ENCODE data around the gene CCDC34. TPM values are rescaled to one million over a fixed set of nuclear protein-coding genes. Genes with fewer than 3 reads are reported as not detected.
"Not testable (repeated sequence)": the region's sequence is repeated elsewhere in the genome, so short reads cannot be mapped to it uniquely, and the experiment has no call there.

The CCDC34 gene
- total RNA-seq, 1 donor from 2014 or later, result 1.6 TPM

GRCh38 chr11:27339941-27340340 is 23.1 kb downstream of the CCDC34 start:
- no peak overlapping the region for H3K27ac ChIP-seq
- H3K9me3 ChIP-seq, result no peaks in the 10 kb centered on the region
- ATAC-seq, result no peak
- intact Hi-C loops (cut with DNase I), result no loop called here
- H3K36me3 ChIP-seq, result no peaks in the 10 kb centered on the region
- H3K27me3 ChIP-seq, result no peaks in the 10 kb centered on the region
- DNase-seq, result no peak
- no peak for TF ChIP-seq CTCF (IDR thresholded peaks at IDR 0.05)
- H3K4me1 ChIP-seq, result no peaks in the 10 kb centered on the region
- no peak overlapping the region for H3K4me3 ChIP-seq

- intact Hi-C loops (cut with DNase I); H3K9me3 ChIP-seq; ATAC-seq; H3K27me3 ChIP-seq; H3K4me3 ChIP-seq; H3K27ac ChIP-seq; DNase-seq; H3K4me1 ChIP-seq; H3K36me3 ChIP-seq: not testable (repeated sequence)
These were observed 28.3 kb downstream of the CCDC34 start for GRCh38 chr11:27334764-27335163.

GRCh38 chr11:27331981-27332380 is 31.0 kb downstream of the CCDC34 start:
- ATAC-seq, result no peak
- H3K27me3 ChIP-seq, result no peaks in the 10 kb centered on the region
- intact Hi-C loops (cut with DNase I), result no loop called here
- no peaks in the 10 kb centered on the region for H3K36me3 ChIP-seq
- no peaks in the 10 kb centered on the region for H3K4me1 ChIP-seq
- no peak overlapping the region for H3K4me3 ChIP-seq
- no peak for DNase-seq
- no peaks in the 10 kb centered on the region for H3K9me3 ChIP-seq
- no peak overlapping the region for H3K27ac ChIP-seq
- no peak for TF ChIP-seq CTCF (IDR thresholded peaks at IDR 0.05)

GRCh38 chr11:27330633-27331270 is 32.3 kb downstream of the CCDC34 start:
- TF ChIP-seq CTCF (IDR thresholded peaks at IDR 0.05), result no peak
- DNase-seq (no peak), ATAC-seq (no peak)
- H3K27me3 ChIP-seq, result no peaks in the 10 kb centered on the region
- H3K4me3 ChIP-seq, result no peak overlapping the region
- no peaks in the 10 kb centered on the region for H3K9me3 ChIP-seq
- H3K36me3 ChIP-seq, result no peaks in the 10 kb centered on the region
- no peaks in the 10 kb centered on the region for H3K4me1 ChIP-seq
- no peak overlapping the region for H3K27ac ChIP-seq
- intact Hi-C loops (cut with DNase I), result no loop called here

GRCh38 chr11:27329867-27330632 is 33.0 kb downstream of the CCDC34 start:
- intact Hi-C loops (cut with DNase I), result no loop called here
- ATAC-seq, result no peak
- TF ChIP-seq CTCF (IDR thresholded peaks at IDR 0.05), result no peak
- no peak for DNase-seq
- Histone ChIP-seq H3K4me3 (no peak overlapping the region), H3K4me1 (no peaks in the 10 kb centered on the region), H3K9me3 (no peaks in the 10 kb centered on the region), H3K27ac (no peak overlapping the region), H3K27me3 (no peaks in the 10 kb centered on the region), H3K36me3 (no peaks in the 10 kb centered on the region)

GRCh38 chr11:27328614-27329013 is 34.4 kb downstream of the CCDC34 start:
- no peak for DNase-seq
- H3K4me1 ChIP-seq, result no peaks in the 10 kb centered on the region

GRCh38 chr11:27327064-27327463 is 36.0 kb downstream of the CCDC34 start:
- intact Hi-C loops (cut with DNase I); ATAC-seq; DNase-seq; H3K36me3 ChIP-seq; H3K27me3 ChIP-seq; H3K4me3 ChIP-seq; H3K4me1 ChIP-seq; H3K9me3 ChIP-seq; H3K27ac ChIP-seq: not testable (repeated sequence)

More at GRCh38 chr11:27328614-27329013, 34.4 kb downstream of the CCDC34 start:
- H3K9me3 ChIP-seq, result no peaks in the 10 kb centered on the region
- intact Hi-C loops (cut with DNase I), result no loop called here
- no peak overlapping the region for H3K4me3 ChIP-seq
- no peaks in the 10 kb centered on the region for H3K36me3 ChIP-seq
- ATAC-seq, result no peak
- H3K27me3 ChIP-seq, result no peaks in the 10 kb centered on the region
- no peak for TF ChIP-seq CTCF (IDR thresholded peaks at IDR 0.05)
- H3K27ac ChIP-seq, result no peak overlapping the region

- H3K27me3 ChIP-seq; H3K4me1 ChIP-seq; DNase-seq; H3K4me3 ChIP-seq; H3K9me3 ChIP-seq; intact Hi-C loops (cut with DNase I); H3K36me3 ChIP-seq; H3K27ac ChIP-seq; ATAC-seq: not testable (repeated sequence)
These were observed 40.8 kb downstream of the CCDC34 start for GRCh38 chr11:27322196-27322595.

GRCh38 chr11:27321340-27321739 is 41.7 kb downstream of the CCDC34 start:
- DNase-seq; H3K4me3 ChIP-seq; H3K4me1 ChIP-seq; H3K27ac ChIP-seq; intact Hi-C loops (cut with DNase I); ATAC-seq; H3K9me3 ChIP-seq; H3K36me3 ChIP-seq; H3K27me3 ChIP-seq: not testable (repeated sequence)

Data from upper lobe of right lung (tissue), 1 donor.